Stimulated activated CD4-positive, alpha-beta T cell treated with anti-CD3 and anti-CD28 coated beads, Interleukin-4, amount 100 ng/mL, for 48 hours (primary cell): Measurements from ENCODE around the gene TMCO4.

Experiments
- DNase-seq, 2 donors: peaks; one replicate each; pipeline ENCODE4 v3.0.0-alpha.2; 2020; ENCODE audit warnings: low read depth in 2 of 2

The TMCO4 gene

GRCh38 chr1:19749685-19750084 is 50.0 kb downstream of the TMCO4 start:
- DNase-seq: no peak

- no peak for DNase-seq
Observed at GRCh38 chr1:19747761-19748160, 52.0 kb downstream of the TMCO4 start.

GRCh38 chr1:19744886-19745285 is 54.8 kb downstream of the TMCO4 start:
- no peak for DNase-seq

- no peak for DNase-seq
Observed at GRCh38 chr1:19744335-19744743, 55.4 kb downstream of the TMCO4 start.

- DNase-seq: no peak
Observed at GRCh38 chr1:19743793-19744192, 55.9 kb downstream of the TMCO4 start.

- no peak for DNase-seq
Observed at GRCh38 chr1:19743180-19743579, 56.5 kb downstream of the TMCO4 start.

- DNase-seq: no peak
Observed at GRCh38 chr1:19739628-19740027, 60.1 kb downstream of the TMCO4 start.

- DNase-seq: no peak
Observed at GRCh38 chr1:19738669-19739068, 61.0 kb downstream of the TMCO4 start.

- DNase-seq: no peak
Observed at GRCh38 chr1:19738076-19738475, 61.6 kb downstream of the TMCO4 start.

GRCh38 chr1:19737104-19737825 is 62.5 kb downstream of the TMCO4 start:
- no peak for DNase-seq

- no peak for DNase-seq
Observed at GRCh38 chr1:19735440-19736127, 64.1 kb downstream of the TMCO4 start.

GRCh38 chr1:19734472-19734999 is 65.2 kb downstream of the TMCO4 start:
- no peak for DNase-seq

GRCh38 chr1:19734056-19734455 is 65.7 kb downstream of the TMCO4 start:
- DNase-seq: no peak

GRCh38 chr1:19733615-19734014 is 66.1 kb downstream of the TMCO4 start:
- no peak for DNase-seq

- no peak for DNase-seq
Observed at GRCh38 chr1:19731311-19731821, 68.3 kb downstream of the TMCO4 start.

- DNase-seq: no peak
Observed at GRCh38 chr1:19730793-19731192, 68.9 kb downstream of the TMCO4 start.

- DNase-seq: no peak
Observed at GRCh38 chr1:19730232-19730631, 69.5 kb downstream of the TMCO4 start.

GRCh38 chr1:19728413-19729145 is 71.1 kb downstream of the TMCO4 start:
- DNase-seq: no peak

GRCh38 chr1:19725606-19726005 is 74.1 kb downstream of the TMCO4 start:
- DNase-seq: no peak

- DNase-seq: no peak
Observed at GRCh38 chr1:19723874-19724273, 75.8 kb downstream of the TMCO4 start.

GRCh38 chr1:19720973-19721372 is 78.7 kb downstream of the TMCO4 start:
- no peak for DNase-seq

- no peak for DNase-seq
Observed at GRCh38 chr1:19720174-19720573, 79.5 kb downstream of the TMCO4 start.
